Uterus (tissue), 2 donors: ENCODE results near the gene JMY.

Experiments
- CTCF ChIP-seq, 4 experiments: fragments of 200-600 bp in 2 of 4; fragments of 450-650 bp in 2 of 4; sonication (generic) in 2 of 4; IDR thresholded peaks; one replicate each; pipeline ENCODE4 v1.5.1; 2016 to 2019; ENCODE audit warnings: antibody characterized with exemption in 4 of 4, mild to moderate bottlenecking in 2 of 4, moderate library complexity in 1 of 4
- POLR2A ChIP-seq, 2 donors: fragments of 450-650 bp; IDR thresholded peaks; one replicate each; pipeline ENCODE4 v1.6.1; 2016; ENCODE audit warnings: antibody characterized with exemption in 2 of 2, mild to moderate bottlenecking in 1 of 2, moderate library complexity in 1 of 2

DNA sequence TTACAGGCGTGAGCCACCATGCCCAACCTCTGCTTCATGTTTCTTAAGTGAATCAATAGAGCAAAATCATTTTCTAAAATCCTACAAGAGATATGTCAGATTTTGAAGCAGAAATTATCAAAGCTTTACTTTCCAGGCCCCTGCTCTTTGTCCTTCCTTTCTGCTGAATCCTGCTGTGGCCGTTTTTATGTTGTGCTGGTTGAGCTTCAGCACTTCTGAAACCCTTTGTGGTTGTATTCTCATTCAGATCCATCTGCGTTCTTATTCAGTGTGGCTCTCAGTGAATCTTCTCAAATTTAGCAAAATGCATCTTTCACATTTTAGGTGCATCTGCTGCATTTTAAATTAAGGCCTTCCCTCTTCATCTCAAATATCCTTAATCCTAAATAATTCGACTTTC, 26.0 kb downstream of the JMY start:
- TF ChIP-seq POLR2A (IDR thresholded peaks at IDR 0.05) (no peak), CTCF (IDR thresholded peaks at IDR 0.05) (no peak)
